ENCODE measurements around the gene PPP2R3A. TPM values are rescaled to one million over a fixed set of nuclear protein-coding genes. Genes with fewer than 3 reads are reported as not detected.

Gene PPP2R3A
- total and polyA plus RNA-seq, 2 donors (not counting 3 experiments of a cell fraction or from before 2014, with no cell fraction given) = 3.3 to 14.6 TPM

DNA sequence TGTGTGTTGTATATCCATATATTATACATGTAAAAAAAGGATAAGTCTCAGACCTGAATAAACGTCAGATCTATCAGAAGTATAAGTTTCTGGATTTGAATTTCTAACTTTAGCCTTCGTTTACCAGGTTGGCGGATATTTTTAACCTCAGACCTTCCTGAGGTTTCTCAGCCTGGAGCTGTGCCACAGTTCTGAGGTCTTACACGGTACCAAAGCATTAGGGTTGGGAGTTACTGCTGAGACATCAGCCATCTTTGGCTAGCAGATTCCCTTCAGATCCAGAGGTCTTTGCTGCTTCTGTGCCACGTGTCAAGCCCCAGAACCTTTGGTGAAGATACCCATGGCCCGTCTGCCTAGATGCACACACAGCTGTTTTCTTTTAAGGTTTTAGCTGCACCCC, 84.7 kb downstream of the PPP2R3A start:
- Histone ChIP-seq H3K27me3 (ENCODE audit: control insufficient read depth in 2 of 2, insufficient read depth in 2 of 2, low read length in 2 of 2) (no peaks in the 10 kb centered on the region), H3K4me1 (ENCODE audit: control insufficient read depth, extremely low read depth, insufficient read depth, low read length) (peaks cover 3% of the 10 kb centered on the region), H3K9me1 (replicated peaks; ENCODE audit: control insufficient read depth, extremely low read depth, insufficient read depth, low read length) (no peaks in the 10 kb centered on the region), H3K9me3 (replicated peaks; ENCODE audit: control insufficient read depth, insufficient read depth, low read length) (no peaks in the 10 kb centered on the region), H3K9ac (replicated peaks; ENCODE audit: extremely low read depth, insufficient read depth, low read length) (no peak overlapping the region), H3K4me3 (replicated peaks in 1 of 3; ENCODE audit: insufficient read depth in 1 of 3, low read depth in 1 of 3, low read length in 3 of 3) (no peak overlapping the region), H4K20me1 (replicated peaks; ENCODE audit: control insufficient read depth, extremely low read depth, insufficient read depth, low read length) (no peaks in the 10 kb centered on the region), H2AFZ (ENCODE audit: low read depth, low read length) (no peak overlapping the region), H3K79me2 (ENCODE audit: control insufficient read depth, insufficient read depth, low read length) (no peaks in the 10 kb centered on the region), H3K27ac (ENCODE audit: insufficient read depth, low read depth, low read length) (no peak overlapping the region), H3K4me2 (ENCODE audit: insufficient read depth, low read length) (no peak overlapping the region), H3K36me3 (ENCODE audit: control insufficient read depth in 2 of 2, extremely low read depth in 1 of 2, insufficient read depth in 2 of 2, low read length in 2 of 2) (peaks cover 0 to 2% of the 10 kb centered on the region in 2 experiments)
- dilution Hi-C loops (cut with MboI; ENCODE audit: extremely low pct_ligation_motif_present, low sequenced_read_pairs) = no loop called here
- DNase-seq (ENCODE audit: low read depth, low spot score) (no peak), FAIRE-seq (no peak)
- ChIA-PET POLR2A (no interaction called here), CTCF (interaction anchor here (1.7 kb wide), 1 partner anchor 8 kb away, joined by 7 read pairs; no protein-coding TSS in a partner anchor)
- intact Hi-C loops (cut with micrococcal nuclease) = no loop called here
- no peak for TF ChIP-seq GATA2 (IDR thresholded peaks at IDR 0.05; ENCODE audit: insufficient read depth, insufficient read length, low read depth, low read length)
- BruUV-seq (replicated peaks) = no TSS peak

GRCh38 chr3:136055491-136055890, 90.0 kb downstream of the PPP2R3A start:
- ChIA-PET POLR2A (no interaction called here), CTCF (no interaction called here)
- dilution Hi-C loops (cut with MboI; ENCODE audit: extremely low pct_ligation_motif_present, low sequenced_read_pairs) = no loop called here
- Histone ChIP-seq H3K4me2 (ENCODE audit: insufficient read depth, low read length) (no peak overlapping the region), H3K9me3 (replicated peaks; ENCODE audit: control insufficient read depth, insufficient read depth, low read length) (no peaks in the 10 kb centered on the region), H3K36me3 (ENCODE audit: control insufficient read depth in 2 of 2, extremely low read depth in 1 of 2, insufficient read depth in 2 of 2, low read length in 2 of 2) (no peaks in the 10 kb centered on the region), H4K20me1 (replicated peaks; ENCODE audit: control insufficient read depth, extremely low read depth, insufficient read depth, low read length) (no peaks in the 10 kb centered on the region), H3K4me1 (ENCODE audit: control insufficient read depth, extremely low read depth, insufficient read depth, low read length) (no peaks in the 10 kb centered on the region), H2AFZ (ENCODE audit: low read depth, low read length) (no peak overlapping the region), H3K9ac (replicated peaks; ENCODE audit: extremely low read depth, insufficient read depth, low read length) (no peak overlapping the region), H3K4me3 (replicated peaks in 1 of 3; ENCODE audit: insufficient read depth in 1 of 3, low read depth in 1 of 3, low read length in 3 of 3) (no peak overlapping the region), H3K9me1 (replicated peaks; ENCODE audit: control insufficient read depth, extremely low read depth, insufficient read depth, low read length) (no peaks in the 10 kb centered on the region), H3K79me2 (ENCODE audit: control insufficient read depth, insufficient read depth, low read length) (no peaks in the 10 kb centered on the region), H3K27me3 (ENCODE audit: control insufficient read depth in 2 of 2, insufficient read depth in 2 of 2, low read length in 2 of 2) (no peaks in the 10 kb centered on the region), H3K27ac (ENCODE audit: insufficient read depth, low read depth, low read length) (no peak overlapping the region)
- TF ChIP-seq GATA2 (IDR thresholded peaks at IDR 0.05; ENCODE audit: insufficient read depth, insufficient read length, low read depth, low read length) = no peak
- TF ChIP-seq, protein P1, sequence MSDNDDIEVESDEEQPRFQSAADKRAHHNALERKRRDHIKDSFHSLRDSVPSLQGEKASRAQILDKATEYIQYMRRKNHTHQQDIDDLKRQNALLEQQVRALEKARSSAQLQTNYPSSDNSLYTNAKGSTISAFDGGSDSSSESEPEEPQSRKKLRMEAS (IDR thresholded peaks at IDR 0.05; ENCODE audit: insufficient read depth, insufficient read length) = no peak
- no peak for TF ChIP-seq POLR2A (IDR thresholded peaks at IDR 0.05; ENCODE audit: low read depth, low read length)
- TF ChIP-seq JUN (IDR thresholded peaks at IDR 0.05; ENCODE audit: borderline replicate concordance, insufficient read depth, insufficient read length, low read depth) = no peak
- no peak for TF ChIP-seq MYC (IDR thresholded peaks at IDR 0.05; ENCODE audit: low read depth, low read length)
- intact Hi-C loops (cut with micrococcal nuclease) = no loop called here
- DNase-seq (ENCODE audit: low read depth, low spot score) (no peak), FAIRE-seq (no peak)
- no TSS peak for BruUV-seq (replicated peaks)

All from endothelial cell of umbilical vein (primary cell).